ENCODE measurements around the gene PHKA2. TPM values are rescaled to one million over a fixed set of nuclear protein-coding genes. Genes with fewer than 3 reads are reported as not detected.

PHKA2 gene
- total RNA-seq, 1 donor from 2014 or later, result 6.0 TPM

- DNase-seq (ENCODE audit: low read depth in 2 of 2), result peak in 1 of 2 donors; percentile 16
Observed at GRCh38 chrX:18973527-18974192, 10.3 kb downstream of the PHKA2 start.

- no peak for DNase-seq (ENCODE audit: low read depth in 2 of 2)
Observed at GRCh38 chrX:18971506-18971905, 12.4 kb downstream of the PHKA2 start.

GRCh38 chrX:18970465-18970864 lies 13.4 kb downstream of the PHKA2 start:
- no peak for DNase-seq (ENCODE audit: low read depth in 2 of 2)

DNA sequence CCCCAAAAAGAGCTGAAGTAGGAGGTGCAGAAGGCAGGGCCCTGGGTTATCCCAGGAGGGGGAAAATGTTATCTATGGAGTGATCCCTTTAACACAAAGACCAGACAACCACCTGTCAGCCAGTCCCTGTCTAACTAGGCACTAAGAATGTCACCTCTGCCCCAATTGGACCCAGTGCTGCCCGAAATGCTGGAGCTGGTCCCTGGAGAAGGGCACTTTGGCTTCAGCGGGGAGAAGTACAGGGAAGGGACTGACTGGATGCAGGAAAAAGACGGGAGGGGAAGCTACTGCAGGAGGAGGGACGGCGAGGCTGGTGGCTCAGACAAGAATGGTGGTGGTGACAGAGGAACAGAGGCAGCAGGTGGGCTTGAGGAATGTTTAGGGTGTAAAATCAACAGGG lies 17.3 kb downstream of the PHKA2 start:
- DNase-seq (ENCODE audit: low read depth in 2 of 2), result no peak

GRCh38 chrX:18964901-18965300 lies 19.0 kb downstream of the PHKA2 start:
- no peak for DNase-seq (ENCODE audit: low read depth in 2 of 2)

DNA sequence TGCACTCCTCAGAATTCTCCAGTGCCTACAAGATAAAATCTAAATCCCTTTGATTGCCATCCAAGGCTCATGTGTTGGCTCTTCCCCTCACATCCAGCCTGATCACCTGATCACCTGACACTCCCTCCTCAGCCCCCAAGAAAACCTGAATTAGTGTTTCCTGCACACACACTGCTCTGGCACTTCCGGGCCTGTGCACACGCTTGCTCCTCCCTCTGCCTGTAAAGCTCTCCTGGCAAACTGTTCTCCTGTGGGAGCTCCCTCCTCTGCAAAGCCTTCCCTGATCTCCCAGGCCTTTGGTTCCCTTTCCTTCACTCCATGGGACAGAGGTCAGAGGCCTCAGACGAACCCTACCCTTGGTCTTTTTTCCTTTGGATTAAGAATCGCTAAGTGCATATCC lies 19.9 kb downstream of the PHKA2 start:
- DNase-seq (ENCODE audit: low read depth in 2 of 2), result no peak

- no peak for DNase-seq (ENCODE audit: low read depth in 2 of 2)
Observed at GRCh38 chrX:18962329-18962728, 21.6 kb downstream of the PHKA2 start.

DNA sequence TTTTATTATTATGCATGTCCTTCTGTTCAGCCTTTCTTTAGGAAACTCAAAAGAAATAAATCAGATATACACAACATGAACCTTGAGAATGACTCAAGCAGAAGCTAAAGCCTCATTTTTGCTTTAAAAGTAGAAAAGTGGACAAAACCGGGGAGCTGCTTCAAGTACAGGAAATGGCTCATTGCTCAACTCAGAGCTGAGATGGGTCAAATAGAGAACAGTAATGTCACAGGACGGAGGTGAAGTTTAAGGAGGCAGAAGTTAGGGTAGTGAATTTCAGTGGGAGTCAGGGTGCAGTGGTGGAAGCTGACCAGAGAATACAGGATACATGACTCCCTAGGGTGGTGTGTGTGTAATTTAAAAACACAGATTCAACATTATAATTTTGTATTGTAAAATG lies 22.2 kb downstream of the PHKA2 start:
- DNase-seq (ENCODE audit: low read depth in 2 of 2), result peak in 1 of 2 donors; percentile 49

DNA sequence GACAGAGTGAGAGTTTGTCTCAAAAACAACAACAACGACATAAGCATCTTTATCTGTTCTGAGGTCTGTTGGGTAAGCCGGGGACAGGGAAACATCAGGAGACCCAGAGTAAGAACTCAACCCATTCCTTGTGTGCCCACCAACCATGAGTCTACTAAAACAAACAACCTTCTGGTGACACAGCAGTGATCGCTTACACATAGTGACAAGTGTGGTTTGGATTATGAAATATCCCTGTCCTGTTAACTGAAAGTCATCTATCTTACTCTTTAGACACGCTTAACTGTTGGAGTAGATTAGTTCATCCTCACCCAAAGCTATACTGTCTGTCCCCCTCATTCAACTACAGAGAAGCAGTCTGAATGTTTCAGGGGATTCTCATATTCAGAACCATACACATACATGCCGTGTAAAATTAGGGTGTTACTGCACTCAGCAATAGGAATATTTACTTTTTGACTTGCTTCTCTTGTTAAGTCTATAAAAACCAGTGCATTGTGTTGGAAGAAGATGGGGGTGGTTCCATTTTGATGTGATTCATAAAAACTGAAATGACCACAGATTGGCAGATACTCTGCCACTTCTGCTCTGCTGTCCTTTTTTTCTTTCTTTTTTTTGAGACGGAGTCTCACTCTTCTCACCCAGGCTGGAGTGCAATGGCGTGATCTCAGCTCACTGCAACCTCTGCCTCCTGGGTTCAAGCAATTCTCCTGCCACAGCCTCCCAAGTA lies 27.4 kb downstream of the PHKA2 start:
- DNase-seq (ENCODE audit: low read depth in 2 of 2), result no peak

DNA sequence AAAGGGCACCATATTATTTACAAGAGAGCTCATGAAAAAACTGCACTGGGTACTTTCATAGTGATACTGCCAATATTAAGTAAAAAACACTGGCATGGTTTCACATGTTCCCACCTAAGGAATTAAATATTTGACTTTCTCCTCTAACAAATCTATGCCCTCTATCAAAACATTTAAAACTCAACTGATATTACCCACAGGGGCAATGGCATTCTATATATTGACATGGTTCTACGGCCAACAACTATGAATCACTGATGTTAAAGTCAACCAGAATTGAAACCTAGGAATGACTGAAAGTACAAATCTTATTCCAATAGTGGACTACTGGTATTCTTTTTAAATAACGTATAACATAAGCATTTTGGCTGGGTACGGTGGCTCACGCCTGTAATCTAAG lies 28.2 kb downstream of the PHKA2 start:
- DNase-seq (ENCODE audit: low read depth in 2 of 2), result no peak

DNA sequence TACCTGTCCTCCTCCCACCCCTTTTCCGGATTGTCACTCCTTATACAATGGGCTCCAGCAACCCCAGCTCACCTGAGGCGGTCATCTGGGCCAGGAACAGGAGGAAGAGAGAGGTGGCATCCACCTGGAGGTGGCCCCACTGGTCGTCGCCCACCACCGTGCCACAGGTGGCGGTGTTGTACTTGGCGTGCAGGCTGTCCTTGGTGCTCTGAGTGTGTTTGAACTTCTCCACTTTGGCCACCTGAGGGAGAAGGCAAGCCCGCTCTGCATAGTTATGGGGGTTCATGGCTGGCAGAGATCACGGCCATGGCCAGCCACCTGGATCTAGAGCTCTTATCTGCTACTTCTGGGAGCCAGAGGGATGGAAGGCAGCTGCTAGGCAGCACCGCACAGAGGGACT lies 32.9 kb downstream of the PHKA2 start:
- no peak for DNase-seq (ENCODE audit: low read depth in 2 of 2)

DNA sequence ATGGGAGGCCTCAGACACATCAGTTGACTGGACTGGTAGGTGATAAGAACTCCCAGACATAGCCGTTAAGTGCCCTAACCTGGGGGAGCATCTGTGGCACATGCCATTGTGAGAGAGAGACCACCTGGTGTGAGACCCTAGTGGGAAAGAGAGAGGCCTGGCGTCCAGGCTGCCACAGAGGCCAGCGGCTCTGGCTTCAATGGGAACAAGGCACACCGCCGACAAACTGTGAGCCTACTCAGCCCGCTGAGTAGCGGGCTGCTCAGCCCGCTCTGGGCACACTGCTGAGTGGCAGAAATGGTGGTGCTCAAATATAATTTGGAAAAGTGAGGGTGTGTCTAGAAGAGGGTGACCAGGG lies 34.0 kb downstream of the PHKA2 start:
- DNase-seq (ENCODE audit: low read depth in 2 of 2), result no peak

- DNase-seq (ENCODE audit: low read depth in 2 of 2), result no peak
Observed at GRCh38 chrX:18949291-18949943, 34.5 kb downstream of the PHKA2 start.

GRCh38 chrX:18946611-18947010 lies 37.3 kb downstream of the PHKA2 start:
- DNase-seq (ENCODE audit: low read depth in 2 of 2), result no peak

- DNase-seq (ENCODE audit: low read depth in 2 of 2), result no peak
Observed at GRCh38 chrX:18946157-18946556, 37.8 kb downstream of the PHKA2 start.

DNA sequence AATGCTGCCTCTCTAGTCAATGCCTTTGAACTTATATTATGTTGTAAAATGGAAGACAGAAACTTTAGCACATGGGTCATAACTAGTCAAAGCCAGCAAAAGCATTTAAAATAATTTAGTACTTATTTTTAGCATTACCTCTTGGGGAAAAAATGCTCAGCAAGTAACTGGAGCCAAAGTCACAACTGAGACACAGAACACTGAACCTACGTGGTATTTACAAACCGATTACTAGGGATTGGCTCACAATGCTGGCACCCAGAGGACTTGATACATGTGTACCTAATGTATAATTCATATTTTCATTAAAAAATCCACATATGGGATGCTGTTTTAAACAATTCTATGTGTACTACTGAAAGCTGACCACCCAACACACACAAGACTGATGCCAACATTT lies 38.4 kb downstream of the PHKA2 start:
- DNase-seq (ENCODE audit: low read depth in 2 of 2), result no peak

DNA sequence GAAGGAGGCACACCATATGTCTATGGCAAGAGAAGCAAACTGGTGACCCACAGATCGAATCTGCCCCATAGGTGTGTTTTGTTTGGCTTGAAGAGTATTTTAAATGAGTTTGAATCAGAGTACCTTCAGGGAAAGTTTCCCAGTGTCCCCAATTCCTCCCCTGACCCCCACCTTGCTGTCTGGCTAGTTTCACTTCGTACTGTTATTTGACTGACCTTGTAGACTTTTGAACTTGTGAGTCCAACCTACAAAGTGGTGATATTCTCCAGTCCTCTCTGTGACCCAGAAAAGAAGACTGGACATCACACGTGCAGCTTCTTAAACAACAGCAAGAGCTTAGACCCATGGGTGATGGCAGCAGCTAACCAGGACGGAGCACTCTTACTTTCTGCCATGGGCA lies 39.4 kb downstream of the PHKA2 start:
- DNase-seq (ENCODE audit: low read depth in 2 of 2), result no peak

GRCh38 chrX:18941896-18942295 lies 42.0 kb downstream of the PHKA2 start:
- no peak for DNase-seq (ENCODE audit: low read depth in 2 of 2)

DNA sequence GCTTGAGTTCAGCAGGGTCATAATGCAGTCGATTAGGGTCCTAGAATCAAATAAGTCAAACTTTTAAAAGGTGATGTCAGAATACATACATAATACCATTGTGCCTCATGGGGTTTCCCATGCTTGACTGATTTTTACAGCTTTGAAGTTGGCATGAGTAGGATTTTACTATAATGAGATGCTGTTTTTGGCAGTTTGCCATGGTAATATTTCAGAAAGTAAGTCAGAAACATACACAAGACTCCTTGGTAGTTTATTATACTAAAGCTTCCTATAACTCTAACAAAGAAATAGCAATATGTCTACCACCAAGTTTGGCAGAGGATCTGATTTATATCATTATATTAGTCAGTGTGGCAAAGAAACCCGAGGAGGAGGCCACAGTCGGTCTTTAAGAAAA lies 45.2 kb downstream of the PHKA2 start:
- peak in 1 of 2 donors; percentile 27 for DNase-seq (ENCODE audit: low read depth in 2 of 2)

DNA sequence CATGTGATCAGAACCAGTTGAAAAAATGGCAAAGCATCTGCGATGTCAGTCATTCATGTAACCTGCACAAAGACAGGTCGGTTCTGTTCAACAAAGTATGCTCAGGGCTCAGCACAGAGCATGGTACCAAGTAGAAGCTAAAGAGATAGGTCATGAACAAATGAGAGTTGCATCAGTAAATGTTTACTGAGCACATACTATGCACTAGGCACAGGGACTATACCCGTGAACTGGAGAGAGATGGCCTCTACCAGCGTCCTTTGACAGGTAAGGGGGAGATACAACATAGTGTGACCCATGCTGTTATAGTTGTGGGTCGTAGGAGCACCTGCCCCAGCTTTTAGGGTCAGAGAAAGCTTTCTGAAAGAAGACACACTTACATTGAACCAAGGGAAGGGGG lies 46.7 kb downstream of the PHKA2 start:
- DNase-seq (ENCODE audit: low read depth in 2 of 2), result no peak

- DNase-seq (ENCODE audit: low read depth in 2 of 2), result no peak
Observed at GRCh38 chrX:18935893-18936292, 48.0 kb downstream of the PHKA2 start.

- DNase-seq (ENCODE audit: low read depth in 2 of 2), result no peak
Observed at GRCh38 chrX:18934708-18935107, 49.2 kb downstream of the PHKA2 start.

- DNase-seq (ENCODE audit: low read depth in 2 of 2), result no peak
Observed at GRCh38 chrX:18933617-18934016, 50.3 kb downstream of the PHKA2 start.

All from lung microvascular endothelial cell (primary cell).